Gastroesophageal sphincter (tissue), 2 donors: ENCODE measurements around the gene KCTD16.

ENCODE experiments used
- POLR2A ChIP-seq, 2 donors: fragments of 450-650 bp; IDR thresholded peaks; one replicate each; pipeline ENCODE4 v1.6.1; 2017; ENCODE audit warnings: antibody characterized with exemption in 2 of 2, mild to moderate bottlenecking in 2 of 2, moderate library complexity in 1 of 2
- POLR2AphosphoS5 ChIP-seq: sonication (generic); formaldehyde crosslinking; IDR thresholded peaks from one replicate; pipeline ENCODE4 v1.6.1; 2017; ENCODE audit warnings: antibody characterized with exemption

GRCh38 chr5:144289277-144289676, 118.6 kb downstream of the KCTD16 start:
- TF ChIP-seq POLR2A (IDR thresholded peaks at IDR 0.05) (no peak), POLR2AphosphoS5 (no peak)
